A549 (cell line): ENCODE results near the gene ATG101.
A peak's percentile ranks its signal among the peaks of the same experiment; 100 is the strongest.

Experiments used
- CTCF ChIP-seq: fragments of >200 bp; sonication (Bioruptor Twin); formaldehyde crosslinking; IDR thresholded peaks from 3 replicates; pipeline ENCODE4 v1.5.1; 2016
- MAX ChIP-seq: IDR thresholded peaks from 2 replicates; pipeline ENCODE4 v1.6.1; 2012
- REST ChIP-seq: fragments of 200-600 bp; sonication (generic); IDR thresholded peaks from 2 replicates; pipeline ENCODE4 v1.6.1; 2016; ENCODE audit warnings: antibody characterized with exemption, mild to moderate bottlenecking, moderate library complexity
- SREBF2 ChIP-seq: fragments of 450-650 bp; IDR thresholded peaks from 2 replicates; pipeline ENCODE4 v1.6.1; 2014; ENCODE audit warnings: mild to moderate bottlenecking, moderate library complexity

DNA sequence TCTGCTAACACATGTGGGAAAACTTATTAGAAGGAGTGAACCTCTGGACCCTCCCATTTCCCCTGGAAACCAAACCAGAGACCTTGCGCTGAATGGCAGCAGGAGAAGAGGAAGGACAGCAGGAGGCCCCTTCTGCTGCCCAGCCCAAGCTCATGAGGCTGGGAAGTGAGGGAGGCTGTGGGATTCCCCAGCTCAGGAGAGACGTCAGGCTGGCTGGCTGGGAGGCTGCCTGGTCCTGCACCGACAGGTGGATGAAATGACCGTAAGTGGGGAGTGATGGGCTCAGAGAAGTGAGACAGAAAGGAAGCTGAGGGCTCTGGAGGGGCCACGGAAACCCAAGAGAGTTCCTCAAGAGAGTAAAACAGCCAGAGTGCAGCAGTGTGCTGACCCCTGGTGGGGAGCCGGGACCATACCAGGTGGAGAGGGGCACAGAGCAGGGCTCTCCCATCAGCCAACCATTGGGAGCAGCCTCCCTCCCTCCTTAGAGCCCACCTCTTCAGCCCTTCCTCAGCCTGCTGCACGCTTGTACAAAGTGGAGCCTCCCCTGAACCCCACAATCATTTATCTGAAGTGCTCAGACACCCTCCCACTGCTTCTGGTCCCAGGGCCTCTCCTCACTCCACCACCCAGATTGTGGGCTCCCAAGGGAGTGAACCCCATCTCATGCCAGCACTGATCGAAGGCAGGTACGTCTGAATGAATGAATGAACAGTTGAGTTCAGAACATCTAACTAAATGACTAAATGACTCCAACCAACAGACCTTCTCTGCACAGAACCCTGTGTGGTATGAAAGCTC, 49.0 kb upstream of the ATG101 start:
- TF ChIP-seq CTCF: peak; percentile 68
- TF ChIP-seq MAX: no peak
- TF ChIP-seq REST: no peak
- TF ChIP-seq SREBF2: no peak
